Mesenchymal stem cell (in vitro differentiated cells and primary cell): ENCODE results near the gene CCDC40.

Experiments
- DNase-seq: peaks from one replicate; pipeline ENCODE4 v3.0.0-alpha.2; 2013
- H2AFZ ChIP-seq: one replicate; pipeline ENCODE4 v1.6.1; 2013; ENCODE audit warnings: low read depth, mild to moderate bottlenecking, control low read depth, inconsistent platforms, low read length, moderate library complexity
- H2AK5ac ChIP-seq: 2 replicates; pipeline ENCODE4 v1.6.1; 2013; ENCODE audit warnings: low read length, moderate library complexity, mild to moderate bottlenecking, inconsistent platforms; ENCODE audit not compliant: severe bottlenecking
- H2BK120ac ChIP-seq: one replicate; pipeline ENCODE4 v1.6.1; 2013; ENCODE audit warnings: low read depth, mild to moderate bottlenecking, inconsistent platforms, low read length, moderate library complexity
- H2BK12ac ChIP-seq, 2 experiments: one replicate each; pipeline ENCODE4 v1.6.1; 2013; ENCODE audit warnings: inconsistent platforms in 2 of 2, low read length in 2 of 2, mild to moderate bottlenecking in 2 of 2, moderate library complexity in 2 of 2, control low read depth in 1 of 2
- H2BK15ac ChIP-seq: one replicate; pipeline ENCODE4 v1.6.1; 2013; ENCODE audit warnings: mild to moderate bottlenecking, low read depth, inconsistent platforms; ENCODE audit not compliant: poor library complexity, severe bottlenecking
- H2BK5ac ChIP-seq: 2 replicates; pipeline ENCODE4 v1.6.1; 2013; ENCODE audit warnings: low read depth, mild to moderate bottlenecking, low read length, control low read depth, inconsistent platforms; ENCODE audit not compliant: poor library complexity, severe bottlenecking
- H3K14ac ChIP-seq, 2 experiments: one replicate each; pipeline ENCODE4 v1.6.1; 2013; ENCODE audit warnings: inconsistent platforms in 2 of 2, low read length in 2 of 2, control low read depth in 1 of 2, mild to moderate bottlenecking in 1 of 2, moderate library complexity in 1 of 2
- H3K18ac ChIP-seq, 2 experiments: one replicate each; pipeline ENCODE4 v1.6.1; 2013; ENCODE audit warnings: inconsistent platforms in 2 of 2, low read length in 2 of 2, control low read depth in 1 of 2, low read depth in 1 of 2, mild to moderate bottlenecking in 1 of 2
- H3K23ac ChIP-seq, 2 experiments: one replicate each; pipeline ENCODE4 v1.6.1; 2013; ENCODE audit warnings: inconsistent platforms in 2 of 2, low read length in 2 of 2, mild to moderate bottlenecking in 2 of 2, moderate library complexity in 2 of 2, control low read depth in 1 of 2
- H3K27ac ChIP-seq: 2 replicates; pipeline ENCODE4 v1.5.1; 2013; ENCODE audit warnings: mild to moderate bottlenecking, moderate library complexity, low read length, control low read depth, inconsistent platforms; ENCODE audit not compliant: poor library complexity, severe bottlenecking
- H3K27me3 ChIP-seq, 2 experiments: 2 replicates each; pipeline versions ENCODE4 v1.6.1 to v1.7.0; 2013; ENCODE audit warnings: low read length in 2 of 2, mild to moderate bottlenecking in 2 of 2, moderate library complexity in 2 of 2, control low read depth in 1 of 2, inconsistent platforms in 1 of 2; ENCODE audit not compliant: control insufficient read depth in 1 of 2, insufficient read depth in 1 of 2
- H3K36me3 ChIP-seq, 2 experiments: 2 replicates each; pipeline versions ENCODE4 v1.6.1 to v1.7.0; 2013; ENCODE audit warnings: low read length in 2 of 2, control low read depth in 1 of 2, inconsistent platforms in 1 of 2, low read depth in 1 of 2, mild to moderate bottlenecking in 1 of 2; ENCODE audit not compliant: insufficient read depth in 2 of 2, control insufficient read depth in 1 of 2
- H3K4ac ChIP-seq, 2 experiments: one replicate each; pipeline ENCODE4 v1.6.1; 2013; ENCODE audit warnings: inconsistent platforms in 2 of 2, low read length in 2 of 2, mild to moderate bottlenecking in 2 of 2, moderate library complexity in 2 of 2, control low read depth in 1 of 2, low read depth in 1 of 2
- H3K4me1 ChIP-seq: 2 replicates; pipeline ENCODE4 v1.6.1; 2013; ENCODE audit warnings: low read depth, low read length, control low read depth; ENCODE audit not compliant: control insufficient read depth, insufficient read depth
- H3K4me2 ChIP-seq: 2 replicates; pipeline ENCODE4 v1.6.1; 2013; ENCODE audit warnings: low read length, mild to moderate bottlenecking, inconsistent platforms; ENCODE audit not compliant: poor library complexity, severe bottlenecking
- H3K4me3 ChIP-seq, 2 experiments: 2 replicates each; pipeline versions ENCODE4 v1.5.1 to v1.7.0; 2013; ENCODE audit warnings: low read length in 2 of 2, mild to moderate bottlenecking in 2 of 2, control low read depth in 1 of 2, low read depth in 1 of 2; ENCODE audit not compliant: insufficient read depth in 1 of 2
- H3K79me1 ChIP-seq: replicated peaks from 2 replicates; pipeline ENCODE4 v1.6.1; 2013; ENCODE audit warnings: mild to moderate bottlenecking, control low read depth, low read length, inconsistent platforms; ENCODE audit not compliant: poor library complexity, severe bottlenecking
- H3K9ac ChIP-seq: 2 replicates; pipeline ENCODE4 v1.7.0; 2013; ENCODE audit warnings: mild to moderate bottlenecking, low read length, moderate library complexity
- H3K9me3 ChIP-seq: 2 replicates; pipeline ENCODE4 v1.7.0; 2013; ENCODE audit warnings: mild to moderate bottlenecking, low read length; ENCODE audit not compliant: control insufficient read depth
- H4K8ac ChIP-seq: one replicate; pipeline ENCODE4 v1.6.1; 2013; ENCODE audit warnings: inconsistent platforms, mild to moderate bottlenecking, low read length, moderate library complexity
- H4K91ac ChIP-seq: one replicate; pipeline ENCODE4 v1.6.1; 2013; ENCODE audit warnings: mild to moderate bottlenecking, low read length, inconsistent platforms
- WGBS: methylation state at CpG from one replicate; pipeline ENCODE4 v1.1.7; 2013; ENCODE audit warnings: mixed read lengths; 5-methylcytosine and 5-hydroxymethylcytosine counted together

CCDC40 gene

DNA sequence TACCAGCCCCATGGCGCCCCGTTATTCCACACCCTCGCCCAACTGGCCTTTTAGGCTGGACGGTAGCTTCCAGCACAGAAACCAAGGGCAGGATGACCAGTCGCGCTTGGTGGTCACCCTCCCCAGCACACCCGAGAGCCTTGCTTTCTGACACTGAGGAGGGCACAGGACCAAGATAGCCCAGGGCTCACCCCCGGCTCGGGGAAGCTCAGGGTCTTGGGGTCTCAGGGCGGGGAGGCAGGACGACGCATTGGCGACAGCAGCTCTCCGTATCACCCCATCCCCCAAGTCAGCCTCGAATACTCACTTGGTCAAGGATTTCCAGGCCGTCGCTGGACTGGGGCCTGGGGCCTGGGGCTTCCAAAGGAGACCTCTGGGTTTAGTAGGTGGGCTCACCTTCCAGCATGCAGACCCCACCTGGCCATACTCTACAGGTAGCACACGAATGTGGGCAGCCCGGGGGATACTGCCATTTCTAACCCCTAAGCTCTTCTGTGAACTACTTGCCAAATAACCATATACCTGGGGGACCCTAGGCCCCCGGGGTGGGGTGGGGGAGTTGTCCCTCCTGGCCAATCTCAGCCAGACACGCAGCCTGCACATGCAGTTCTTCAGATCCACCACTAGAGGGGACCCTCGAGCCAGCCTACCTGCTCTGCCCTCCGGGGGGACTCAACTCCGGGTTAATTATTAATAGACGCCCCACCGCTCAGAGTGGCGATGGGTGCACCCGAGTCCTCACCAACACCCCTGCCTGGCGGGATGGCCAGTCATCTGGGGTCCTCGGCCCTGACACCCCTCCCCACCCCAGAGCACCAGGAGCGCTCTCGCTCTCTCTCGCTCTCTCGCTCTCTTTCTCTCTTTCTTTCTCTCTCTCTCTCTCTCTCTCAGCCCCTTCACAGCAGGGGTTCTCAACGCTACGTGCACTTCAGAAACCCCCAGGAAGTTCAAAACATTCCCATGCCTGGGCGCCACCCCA lies 30.8 kb upstream of the CCDC40 start:
- no peak overlapping the region for H2BK15ac ChIP-seq
- no peak overlapping the region for H2AK5ac ChIP-seq
- 55% methylated on average over 37 of the region's 37 CpGs for WGBS
- no peak overlapping the region for H4K8ac ChIP-seq
- H3K4me2 ChIP-seq, result peak overlapping the region; percentile 70
- H3K27me3 ChIP-seq, result no peaks in the 10 kb centered on the region
- H3K18ac ChIP-seq, result no peak overlapping the region
- H3K79me1 ChIP-seq, result peaks cover 51% of the 10 kb centered on the region
- no peak overlapping the region for H2BK5ac ChIP-seq
- H3K23ac ChIP-seq, result no peak overlapping the region
- H4K91ac ChIP-seq, result no peak overlapping the region
- no peak overlapping the region for H3K9ac ChIP-seq
- no peak overlapping the region for H2BK12ac ChIP-seq
- no peak overlapping the region for H2BK120ac ChIP-seq
- H3K9me3 ChIP-seq, result no peaks in the 10 kb centered on the region
- H3K4me3 ChIP-seq, result peak overlapping the region in 1 of 2 experiments; percentile 48
- H2AFZ ChIP-seq, result no peak overlapping the region
- peak; percentile 51 for DNase-seq
- H3K4ac ChIP-seq, result no peak overlapping the region
- H3K36me3 ChIP-seq, result peaks cover 45 to 65% of the 10 kb centered on the region in 2 experiments
- H3K27ac ChIP-seq, result no peak overlapping the region
- peaks cover 26% of the 10 kb centered on the region for H3K4me1 ChIP-seq
- no peak overlapping the region for H3K14ac ChIP-seq

DNA sequence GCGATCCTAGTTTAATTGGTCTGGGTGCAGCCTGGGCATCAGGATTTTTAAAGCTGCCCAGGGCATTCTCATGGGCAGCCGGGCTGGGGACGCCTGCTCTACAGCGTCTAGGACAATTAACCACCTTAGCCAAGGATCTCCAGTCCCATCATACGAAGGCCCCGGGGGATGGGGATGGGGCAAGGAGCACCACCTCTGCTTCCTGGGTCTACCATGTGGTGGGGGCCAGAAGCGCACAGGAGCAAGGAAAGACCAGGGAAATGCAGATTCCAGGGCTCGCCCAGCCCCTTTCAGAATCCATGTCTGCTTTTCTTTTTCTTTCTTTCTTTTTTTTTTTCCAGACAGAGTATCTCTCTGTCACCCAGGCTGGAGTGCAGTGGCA lies 30.1 kb upstream of the CCDC40 start:
- Histone ChIP-seq H3K4me2 (peak overlapping the region; percentile 70), H3K79me1 (peaks cover 47% of the 10 kb centered on the region), H2AK5ac (no peak overlapping the region), H3K9me3 (no peaks in the 10 kb centered on the region), H3K23ac (no peak overlapping the region), H3K36me3 (peaks cover 41 to 64% of the 10 kb centered on the region in 2 experiments), H2BK5ac (no peak overlapping the region), H3K4me1 (peaks cover 26% of the 10 kb centered on the region), H3K4ac (no peak overlapping the region), H2BK12ac (no peak overlapping the region), H2AFZ (no peak overlapping the region), H2BK120ac (no peak overlapping the region), H3K14ac (no peak overlapping the region), H3K27ac (no peak overlapping the region), H4K8ac (no peak overlapping the region), H2BK15ac (no peak overlapping the region), H3K9ac (no peak overlapping the region), H3K4me3 (no peak overlapping the region), H4K91ac (no peak overlapping the region), H3K27me3 (no peaks in the 10 kb centered on the region), H3K18ac (no peak overlapping the region)
- WGBS, result 61% methylated on average over 8 of the region's 8 CpGs
- no peak for DNase-seq

DNA sequence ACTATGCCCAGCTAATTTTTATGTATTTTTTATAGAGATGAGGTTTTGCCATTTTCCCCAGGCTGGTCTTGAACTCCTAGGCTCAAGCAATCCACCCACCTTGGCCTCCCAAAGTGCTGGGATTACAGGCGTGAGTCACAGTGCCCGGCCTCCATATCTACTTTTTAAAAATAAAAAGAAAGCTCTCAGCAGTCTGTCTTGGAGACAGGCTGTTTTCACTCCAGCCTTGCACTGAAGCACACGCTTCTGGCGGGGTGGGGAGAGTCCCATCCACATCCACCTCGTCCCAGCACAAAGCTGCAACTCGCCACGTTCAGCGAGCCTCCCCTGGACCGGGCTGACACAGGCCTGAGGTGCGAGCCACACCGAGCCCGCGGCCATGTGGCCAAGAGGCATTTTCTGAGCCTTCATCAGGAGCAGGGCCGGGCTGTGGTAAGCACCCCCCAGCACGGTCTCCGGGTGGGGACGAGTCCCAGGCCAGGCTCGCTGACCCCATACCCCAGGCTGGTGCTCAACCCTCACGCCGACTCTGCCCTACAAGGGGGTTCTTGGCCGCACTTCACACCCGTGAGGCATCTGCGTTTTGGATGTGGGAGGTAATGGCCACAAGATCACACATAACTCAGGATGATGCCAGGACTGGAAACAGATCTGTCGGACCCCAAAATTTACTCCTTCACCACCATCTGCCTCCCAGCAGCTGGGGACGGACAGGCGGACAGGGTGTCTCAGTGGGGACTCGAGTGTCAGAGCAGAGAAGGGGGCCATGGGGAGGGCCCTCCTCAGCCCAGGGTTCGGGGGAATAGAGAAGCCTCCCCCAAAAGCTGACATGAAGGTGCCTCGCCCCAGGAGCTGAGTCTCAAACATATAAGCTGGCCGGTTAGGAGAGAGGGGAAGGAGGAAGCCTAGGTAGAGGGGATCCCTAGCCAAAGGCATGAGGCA lies 29.4 kb upstream of the CCDC40 start:
- Histone ChIP-seq H3K36me3 (peaks cover 46 to 61% of the 10 kb centered on the region in 2 experiments), H3K27ac (no peak overlapping the region), H3K14ac (no peak overlapping the region), H3K9ac (no peak overlapping the region), H3K4me2 (no peak overlapping the region), H2BK15ac (no peak overlapping the region), H2BK5ac (no peak overlapping the region), H3K4me3 (no peak overlapping the region), H3K4me1 (peaks cover 26% of the 10 kb centered on the region), H3K23ac (no peak overlapping the region), H2AK5ac (no peak overlapping the region), H4K91ac (peak overlapping the region; percentile 9), H4K8ac (no peak overlapping the region), H3K4ac (no peak overlapping the region), H3K27me3 (no peaks in the 10 kb centered on the region), H2BK12ac (no peak overlapping the region), H3K79me1 (peaks cover 45% of the 10 kb centered on the region), H3K18ac (no peak overlapping the region), H2BK120ac (no peak overlapping the region), H2AFZ (no peak overlapping the region), H3K9me3 (no peaks in the 10 kb centered on the region)
- DNase-seq, result no peak
- 93% methylated on average over 30 of the region's 30 CpGs for WGBS

DNA sequence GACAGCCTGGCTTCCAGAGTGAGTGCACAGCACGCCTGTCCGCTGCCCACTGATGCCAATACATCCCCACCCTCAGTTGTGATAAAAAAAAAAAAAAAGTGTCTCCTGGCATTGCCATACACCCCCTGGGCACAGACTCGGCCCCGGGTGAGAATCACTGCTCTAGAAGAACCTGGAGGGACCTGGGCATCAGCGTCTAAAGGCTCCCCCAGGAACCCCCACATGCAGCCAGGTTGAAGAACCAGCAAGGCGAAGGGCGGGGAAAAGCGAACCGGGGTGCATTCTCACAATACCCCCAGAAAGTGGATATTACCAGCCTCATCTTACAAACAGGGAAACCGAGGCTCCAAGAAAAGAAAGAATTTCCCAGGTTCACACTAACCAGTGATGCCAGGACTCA lies 28.5 kb upstream of the CCDC40 start:
- no peaks in the 10 kb centered on the region for H3K9me3 ChIP-seq
- no peak overlapping the region for H4K91ac ChIP-seq
- no peak overlapping the region for H2BK12ac ChIP-seq
- no peak overlapping the region for H3K14ac ChIP-seq
- 82% methylated on average over 10 of the region's 10 CpGs for WGBS
- H3K36me3 ChIP-seq, result peaks cover 46 to 59% of the 10 kb centered on the region in 2 experiments
- no peak overlapping the region for H3K18ac ChIP-seq
- no peak overlapping the region for H3K4me3 ChIP-seq
- H3K27me3 ChIP-seq, result no peaks in the 10 kb centered on the region
- H2AK5ac ChIP-seq, result no peak overlapping the region
- H3K4ac ChIP-seq, result no peak overlapping the region
- no peak overlapping the region for H3K23ac ChIP-seq
- H2BK15ac ChIP-seq, result peak overlapping the region; percentile 6
- no peak overlapping the region for H3K4me2 ChIP-seq
- H2BK5ac ChIP-seq, result no peak overlapping the region
- H4K8ac ChIP-seq, result no peak overlapping the region
- H2BK120ac ChIP-seq, result no peak overlapping the region
- no peak overlapping the region for H3K27ac ChIP-seq
- peaks cover 20% of the 10 kb centered on the region for H3K4me1 ChIP-seq
- peaks cover 40% of the 10 kb centered on the region for H3K79me1 ChIP-seq
- DNase-seq, result no peak
- H2AFZ ChIP-seq, result no peak overlapping the region
- H3K9ac ChIP-seq, result no peak overlapping the region
